Heart right ventricle (tissue), 16 donors: ENCODE data around the gene AP1B1. TPM values are rescaled to one million over a fixed set of nuclear protein-coding genes. Genes with fewer than 3 reads are reported as not detected.
A peak's percentile ranks its signal among the peaks of the same experiment; 100 is the strongest.
"Not testable (repeated sequence)": the region's sequence is repeated elsewhere in the genome, so short reads cannot be mapped to it uniquely, and the experiment has no call there.

ENCODE experiments used
- ATAC-seq, 8 donors: fragments of 200-7000 bp; cut with Tn5 transposase; one replicate each; pipeline ENCODE4 v1.9.1; 2020; ENCODE audit warnings: mild to moderate bottlenecking in 8 of 8, moderate library complexity in 8 of 8, moderate number of reproducible peaks in 1 of 8
- DNase-seq, 2 donors: peaks; one replicate each; pipeline ENCODE4 v3.0.0-alpha.2; 2020
- H3K27ac ChIP-seq, 10 donors: fragments of 200-600 bp; sonication (generic) in 2 of 10; one replicate each; pipeline versions ENCODE4 v1.5.0 to v1.8.0; 2020 to 2022; ENCODE audit warnings: mild to moderate bottlenecking in 3 of 10
- H3K27me3 ChIP-seq, 7 donors: fragments of 200-600 bp; one replicate each; pipeline ENCODE4 v1.8.0; 2021 to 2022; ENCODE audit warnings: mild to moderate bottlenecking in 2 of 7
- H3K36me3 ChIP-seq, 9 donors: fragments of 200-600 bp; sonication (generic) in 1 of 9; one replicate each; pipeline versions ENCODE4 v1.5.0 to v1.8.0; 2020 to 2022; ENCODE audit warnings: mild to moderate bottlenecking in 2 of 9
- H3K4me1 ChIP-seq, 9 donors: fragments of 200-600 bp; sonication (generic) in 1 of 9; one replicate each; pipeline versions ENCODE4 v1.5.0 to v1.8.0; 2020 to 2022; ENCODE audit warnings: mild to moderate bottlenecking in 4 of 9
- H3K4me3 ChIP-seq, 10 donors: fragments of 200-600 bp; sonication (generic) in 2 of 10; one replicate each; pipeline versions ENCODE4 v1.5.0 to v1.8.0; 2020 to 2022; ENCODE audit warnings: mild to moderate bottlenecking in 7 of 10, moderate library complexity in 2 of 10
- H3K9me3 ChIP-seq, 11 donors: fragments of 200-600 bp in 10 of 11; sonication (generic) in 2 of 11; one replicate each; pipeline versions ENCODE4 v1.5.0 to v1.8.0; 2013 to 2022; ENCODE audit warnings: mild to moderate bottlenecking in 2 of 11, control low read depth in 1 of 11, moderate library complexity in 1 of 11
- CTCF ChIP-seq, 9 donors: fragments of 200-600 bp; sonication (generic) in 2 of 9; IDR thresholded peaks; one replicate each; pipeline versions ENCODE4 v1.5.0 to v1.8.0; 2021 to 2022; ENCODE audit warnings: antibody characterized with exemption in 9 of 9, mild to moderate bottlenecking in 5 of 9, moderate library complexity in 1 of 9
- WGBS, 2 donors: extraction: QIAGEN DNeasy Blood & Tissue Kit; methylation state at CpG; one replicate each; pipeline ENCODE4 v1.1.7; 2013; ENCODE audit warnings: inconsistent platforms in 1 of 2; 5-methylcytosine and 5-hydroxymethylcytosine counted together
- intact Hi-C, 10 donors: fragments of 100-400 bp; cut with DNase I; formaldehyde crosslinking; loops; one replicate each; pipeline versions ENCODE4 v1.11.1 to v1.14.2; 2022
- polyA plus RNA-seq, 2 donors: library from polyadenylated mRNA; stranded (reverse); fragments of 200-250 nt; gene quantifications; one replicate each; pipeline ENCODE4 v1.2.3, GENCODE V29; 2013
- total RNA-seq, 10 donors: library from RNA; stranded (reverse); fragmentation: NEBNext Ultra II Directional in 3 of 10; extraction: Animal tissue kit (Norgen Biotek cat#: 25700) in 3 of 10; gene quantifications; one replicate each; pipeline versions ENCODE4 v1.2.1 to v1.2.4, GENCODE V29; 2021 to 2023
- donor health status: Arrhythmogenic right ventricular cardiomyopathy.
- donor health status: ischemic (EF 13 %, LVEDD 7.1; RV severe dilation, severe dysfunction).
- donor health status: healthy with polysubstance abuse.
- donor health status: DM: no; HTN: yes; CAD: no.
- donor health status: DM: no; HTN: no; CAD: no.
- donor health status: ischemic (EF 25% LVEDD 6.9; RV normal size, moderate dysfunction).
- donor health status: ischemic (EF 25% LVEDD 5.7; RV mildly dilated, moderate dysfunction).
- donor health status: healthy.
- donor health status: DM: yes; HTN: yes; CAD: no.
- donor health status: Ischemic cardiomyopathy.
- donor health status: ischemic (EF 35%, LVEDD 5.7; RV mildly dilated, moderate dysfunction).
- donor health status: nonischemic (EF 11% LVEDD 7.7; RV severe dilation, severe dysfunction).
- donor health status: DM: yes; HTN: yes; CAD: no.
- donor health status: PGD.
- donor health status: ischemic (EF 29% LVEDD 5.4; RV normal size, mild dysfunction).
- donor health status: nonischemic (EF 23%, LVEDD 6.1; RV moderate dilation, normal function).

Gene AP1B1
- total and polyA plus RNA-seq, 12 donors, result 18.4 to 51.5 (median 29.0) TPM

- TF ChIP-seq CTCF (IDR thresholded peaks at IDR 0.05), result peak; percentile 23 to 56 (median 46)
- peak in 6 of 8 donors; percentile 50 to 74 (median 64) for ATAC-seq
Measured at GRCh38 chr22:29412772-29413171, 24.4 kb upstream of the AP1B1 start.

GRCh38 chr22:29411569-29412211, 23.3 kb upstream of the AP1B1 start:
- DNase-seq, H3K36me3 ChIP-seq, H3K9me3 ChIP-seq, H3K27me3 ChIP-seq, H3K4me3 ChIP-seq, intact Hi-C loops, H3K27ac ChIP-seq, ATAC-seq: not testable (repeated sequence)
- H3K4me1 ChIP-seq, result peaks cover 0 to 12% (median 3%) of the 10 kb centered on the region in 9 donors
- WGBS, 2 donors, result 51 to 59% methylated on average over 4 of the region's 4 CpGs

More at GRCh38 chr22:29412772-29413171, 24.4 kb upstream of the AP1B1 start:
- H3K27ac ChIP-seq, H3K9me3 ChIP-seq, H3K36me3 ChIP-seq, DNase-seq, H3K4me3 ChIP-seq, H3K27me3 ChIP-seq, intact Hi-C loops: not testable (repeated sequence)
- peaks cover 0 to 12% (median 3%) of the 10 kb centered on the region in 9 donors for H3K4me1 ChIP-seq
- WGBS, 2 donors, result 16 to 24% methylated on average over 4 of the region's 4 CpGs

GRCh38 chr22:29408940-29409339, 20.6 kb upstream of the AP1B1 start:
- Histone ChIP-seq H3K4me1 (no peaks in the 10 kb centered on the region), H3K9me3 (no peaks in the 10 kb centered on the region), H3K4me3 (no peak overlapping the region), H3K36me3 (no peaks in the 10 kb centered on the region), H3K27me3 (peaks cover 0 to 4% (median 0%) of the 10 kb centered on the region in 7 donors), H3K27ac (no peak overlapping the region)
- intact Hi-C loops, result no loop called here
- DNase-seq (no peak), ATAC-seq (no peak)
- no peak for TF ChIP-seq CTCF (IDR thresholded peaks at IDR 0.05)
- WGBS, 2 donors, result 69 to 79% methylated on average over 6 of the region's 6 CpGs

GRCh38 chr22:29401538-29401937, 13.2 kb upstream of the AP1B1 start:
- H3K4me3 ChIP-seq, H3K27me3 ChIP-seq, H3K27ac ChIP-seq, H3K9me3 ChIP-seq, DNase-seq, H3K36me3 ChIP-seq, intact Hi-C loops, H3K4me1 ChIP-seq, ATAC-seq: not testable (repeated sequence)
- WGBS, 2 donors, result 60 to 69% methylated on average over 6 of the region's 6 CpGs

- intact Hi-C loops, result no loop called here
- WGBS, 2 donors, result 92 to 98% methylated on average over 2 of the region's 2 CpGs
- ATAC-seq, result no peak
Measured at GRCh38 chr22:29400576-29400975, 12.2 kb upstream of the AP1B1 start.

More at GRCh38 chr22:29400576-29400975, 12.2 kb upstream of the AP1B1 start:
- TF ChIP-seq CTCF (IDR thresholded peaks at IDR 0.05), result no peak
- H3K4me1 ChIP-seq, result no peaks in the 10 kb centered on the region
- H3K36me3 ChIP-seq, result no peaks in the 10 kb centered on the region
- H3K27me3 ChIP-seq, result peaks cover 0 to 4% (median 0%) of the 10 kb centered on the region in 7 donors
- H3K4me3 ChIP-seq, result no peak overlapping the region
- no peak for DNase-seq
- no peaks in the 10 kb centered on the region for H3K9me3 ChIP-seq
- H3K27ac ChIP-seq, result no peak overlapping the region
